ENCODE data around the gene RDX. TPM values are rescaled to one million over a fixed set of nuclear protein-coding genes. Genes with fewer than 3 reads are reported as not detected.

Gene RDX
- total and polyA plus RNA-seq, 2 of the 8 experiments (the other 6 are each of a cell fraction or from before 2014, with no cell fraction given): 27.4 to 100 TPM

DNA sequence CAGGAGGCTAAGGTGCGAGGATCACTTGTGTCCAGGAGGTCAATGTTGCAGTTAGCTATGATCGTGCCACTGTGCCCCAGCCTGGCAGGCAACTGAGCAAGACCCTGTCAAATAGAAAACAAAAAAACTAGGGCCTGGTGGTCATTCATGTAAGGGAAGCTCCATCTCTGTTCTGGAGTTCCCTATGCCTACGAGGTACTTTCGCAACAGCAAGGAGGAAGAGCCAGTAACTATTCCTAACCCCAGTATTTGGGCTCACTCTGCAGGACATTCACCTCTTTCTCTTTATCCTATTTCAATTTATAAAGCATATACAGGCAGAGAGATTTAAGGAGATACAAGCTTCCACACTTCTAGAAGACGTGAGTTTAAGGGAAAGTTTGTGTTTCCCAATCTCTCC is 46.6 kb downstream of the RDX start:
- POLR2A ChIA-PET (ENCODE audit: partially characterized antibody): interaction anchor here (1.2 to 1.4 kb wide), 2 partner anchors 11 to 19 kb away, joined by 3 read pairs; no protein-coding TSS in a partner anchor

More for the DNA sequence above, 46.6 kb downstream of the RDX start:
- Histone ChIP-seq H3K18ac (ENCODE audit: extremely low read depth, low read length) (no peak overlapping the region), H3K79me2 (ENCODE audit: control insufficient read depth in 1 of 2, insufficient read depth in 2 of 2, low read length in 2 of 2) (no peaks in the 10 kb centered on the region), H2BK12ac (ENCODE audit: low read depth, low read length) (no peak overlapping the region), H2AFZ (ENCODE audit: low read length) (no peak overlapping the region), H2BK5ac (ENCODE audit: low read depth, low read length) (no peak overlapping the region), H4K91ac (replicated peaks; ENCODE audit: insufficient read length, low read length) (no peak overlapping the region), H2AK5ac (ENCODE audit: low read depth, low read length) (no peak overlapping the region), H3K4me2 (ENCODE audit: insufficient read depth in 1 of 2, low read depth in 2 of 2, low read length in 2 of 2) (no peak overlapping the region), H3K4me3 (ENCODE audit: extremely low read depth in 1 of 4, insufficient read depth in 2 of 4, low read depth in 3 of 4, low read length in 4 of 4) (no peak overlapping the region), H3K56ac (replicated peaks; ENCODE audit: insufficient read length, low read depth, low read length) (no peak overlapping the region), H3K9me3 (ENCODE audit: insufficient read depth in 2 of 2, low read depth in 1 of 2, low read length in 1 of 2) (no peaks in the 10 kb centered on the region), H3K27me3 (replicated peaks in 1 of 4; ENCODE audit: control insufficient read depth in 3 of 4, extremely low read depth in 1 of 4, insufficient read depth in 3 of 4, low read length in 3 of 4) (no peaks in the 10 kb centered on the region), H3K9ac (replicated peaks in 1 of 4; ENCODE audit: extremely low read depth in 1 of 4, low read depth in 3 of 4, low read length in 3 of 4) (no peak overlapping the region), H3K14ac (ENCODE audit: insufficient read length) (no peak overlapping the region), H4K8ac (ENCODE audit: extremely low read depth, insufficient read depth, low read length) (no peak overlapping the region), H3K4me1 (replicated peaks in 1 of 4; ENCODE audit: control insufficient read depth in 3 of 4, insufficient read depth in 4 of 4, low read length in 3 of 4) (no peaks in the 10 kb centered on the region), H2BK120ac (replicated peaks; ENCODE audit: low read depth, low read length) (no peak overlapping the region), H3K23me2 (ENCODE audit: low read depth, low read length) (no peaks in the 10 kb centered on the region), H4K5ac (ENCODE audit: insufficient read length, low read depth, low read length) (no peak overlapping the region), H2BK20ac (ENCODE audit: low read length) (no peak overlapping the region), H3K79me1 (ENCODE audit: low read depth, low read length) (no peaks in the 10 kb centered on the region), H2BK15ac (ENCODE audit: low read length) (no peak overlapping the region), H3K4ac (replicated peaks; ENCODE audit: insufficient read length, low read depth, low read length) (no peak overlapping the region), H3K27ac (ENCODE audit: low read depth, low read length) (no peak overlapping the region), H4K20me1 (replicated peaks in 1 of 2; ENCODE audit: control insufficient read depth in 1 of 2, insufficient read depth in 2 of 2, low read length in 2 of 2) (no peaks in the 10 kb centered on the region), H3K36me3 (ENCODE audit: control insufficient read depth in 2 of 4, insufficient read depth in 4 of 4, low read length in 3 of 4) (peaks cover 3 to 39% (median 20%) of the 10 kb centered on the region in 4 experiments), H3K23ac (ENCODE audit: insufficient read length) (no peak overlapping the region)
- CTCF ChIA-PET (ENCODE audit: partially characterized antibody): interaction anchor here (0.7 to 1.7 kb wide), 13 partner anchors 11 to 310 kb away, joined by 3 to 13 read pairs (median 3); no protein-coding TSS in a partner anchor
- DNase-seq (ENCODE audit: low read depth in 1 of 2, low spot score in 2 of 2) (no peak), FAIRE-seq (no peak)
- 91% methylated on average over 5 of the region's 5 CpGs; no CpG with 5 or more reads in 1 of the 2 experiments for WGBS, 2 experiments (ENCODE audit: extremely low coverage in 1 of 2, insufficient coverage in 1 of 2, insufficient read length in 1 of 2, insufficient replicate concordance in 2 of 2, low coverage in 1 of 2, low lambda C conversion rate in 2 of 2, missing lambda C conversion rate in 1 of 2)
- TF ChIP-seq BCL11A (IDR thresholded peaks at IDR 0.05; ENCODE audit: low read depth in 2 of 2, low read length in 2 of 2) (no peak), SAP30 (IDR thresholded peaks at IDR 0.05; ENCODE audit: insufficient read depth, insufficient replicate concordance, low read length) (no peak), CHD1 (IDR thresholded peaks at IDR 0.05; ENCODE audit: low read depth, low read length) (no peak)

Measured in H1 (cell line).